Liver (tissue), 3 donors: ENCODE data around the gene DSTN.

ENCODE experiments used
- CTCF ChIP-seq: fragments of 150-350 bp; IDR thresholded peaks from 2 replicates; pipeline ENCODE4 v1.5.1; 2017; ENCODE audit warnings: improper control_type of control experiment, low read depth, low read length; ENCODE audit not compliant: missing input control
- EGR1 ChIP-seq, 2 donors: IDR thresholded peaks; 2 replicates each; pipeline ENCODE4 v1.6.1; 2016 to 2018; ENCODE audit warnings: antibody characterized with exemption in 2 of 2, low read depth in 2 of 2
- HNF4G ChIP-seq: IDR thresholded peaks from 2 replicates; pipeline ENCODE4 v1.6.1; 2016; ENCODE audit warnings: antibody characterized with exemption
- JUND ChIP-seq, 2 donors: IDR thresholded peaks; 2 replicates each; pipeline ENCODE4 v1.6.1; 2016; ENCODE audit warnings: antibody characterized with exemption in 2 of 2
- RAD21 ChIP-seq, 2 donors: IDR thresholded peaks; 2 replicates each; pipeline ENCODE4 v1.6.1; 2016; ENCODE audit warnings: antibody characterized with exemption in 2 of 2, mild to moderate bottlenecking in 2 of 2
- RXRA ChIP-seq, 2 donors: IDR thresholded peaks; 2 replicates each; pipeline ENCODE4 v1.6.1; 2017 to 2018; ENCODE audit warnings: antibody characterized with exemption in 2 of 2, mild to moderate bottlenecking in 1 of 2
- TAF1 ChIP-seq: conservative IDR thresholded peaks from 2 replicates; pipeline ENCODE4 v1.6.1; 2016; ENCODE audit warnings: antibody characterized with exemption, mild to moderate bottlenecking
- YY1 ChIP-seq: IDR thresholded peaks from 2 replicates; pipeline ENCODE4 v1.6.1; 2016; ENCODE audit warnings: antibody characterized with exemption, mild to moderate bottlenecking
- TF ChIP-seq, protein P1 (sequence below): IDR thresholded peaks from 2 replicates; pipeline ENCODE4 v1.6.1; 2016; ENCODE audit warnings: antibody characterized with exemption, mild to moderate bottlenecking
- TF ChIP-seq, protein P2 (sequence below): IDR thresholded peaks from 2 replicates; pipeline ENCODE4 v1.6.1; 2016; ENCODE audit warnings: antibody characterized with exemption
- donor health status: healthy.
- donor health status: healthy.

GRCh38 chr20:17549131-17549530 is 20.7 kb upstream of the DSTN start:
- no peak for TF ChIP-seq CTCF
- TF ChIP-seq, protein P1, sequence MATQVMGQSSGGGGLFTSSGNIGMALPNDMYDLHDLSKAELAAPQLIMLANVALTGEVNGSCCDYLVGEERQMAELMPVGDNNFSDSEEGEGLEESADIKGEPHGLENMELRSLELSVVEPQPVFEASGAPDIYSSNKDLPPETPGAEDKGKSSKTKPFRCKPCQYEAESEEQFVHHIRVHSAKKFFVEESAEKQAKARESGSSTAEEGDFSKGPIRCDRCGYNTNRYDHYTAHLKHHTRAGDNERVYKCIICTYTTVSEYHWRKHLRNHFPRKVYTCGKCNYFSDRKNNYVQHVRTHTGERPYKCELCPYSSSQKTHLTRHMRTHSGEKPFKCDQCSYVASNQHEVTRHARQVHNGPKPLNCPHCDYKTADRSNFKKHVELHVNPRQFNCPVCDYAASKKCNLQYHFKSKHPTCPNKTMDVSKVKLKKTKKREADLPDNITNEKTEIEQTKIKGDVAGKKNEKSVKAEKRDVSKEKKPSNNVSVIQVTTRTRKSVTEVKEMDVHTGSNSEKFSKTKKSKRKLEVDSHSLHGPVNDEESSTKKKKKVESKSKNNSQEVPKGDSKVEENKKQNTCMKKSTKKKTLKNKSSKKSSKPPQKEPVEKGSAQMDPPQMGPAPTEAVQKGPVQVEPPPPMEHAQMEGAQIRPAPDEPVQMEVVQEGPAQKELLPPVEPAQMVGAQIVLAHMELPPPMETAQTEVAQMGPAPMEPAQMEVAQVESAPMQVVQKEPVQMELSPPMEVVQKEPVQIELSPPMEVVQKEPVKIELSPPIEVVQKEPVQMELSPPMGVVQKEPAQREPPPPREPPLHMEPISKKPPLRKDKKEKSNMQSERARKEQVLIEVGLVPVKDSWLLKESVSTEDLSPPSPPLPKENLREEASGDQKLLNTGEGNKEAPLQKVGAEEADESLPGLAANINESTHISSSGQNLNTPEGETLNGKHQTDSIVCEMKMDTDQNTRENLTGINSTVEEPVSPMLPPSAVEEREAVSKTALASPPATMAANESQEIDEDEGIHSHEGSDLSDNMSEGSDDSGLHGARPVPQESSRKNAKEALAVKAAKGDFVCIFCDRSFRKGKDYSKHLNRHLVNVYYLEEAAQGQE, result no peak
- TF ChIP-seq YY1, result no peak
- TF ChIP-seq TAF1, result no peak
- TF ChIP-seq JUND (IDR thresholded peaks at IDR 0.05), result no peak
- no peak for TF ChIP-seq RXRA (IDR thresholded peaks at IDR 0.05)
- TF ChIP-seq HNF4G, result no peak
- no peak for TF ChIP-seq EGR1 (IDR thresholded peaks at IDR 0.05; ENCODE audit: low read depth in 2 of 2)
- TF ChIP-seq, protein P2, sequence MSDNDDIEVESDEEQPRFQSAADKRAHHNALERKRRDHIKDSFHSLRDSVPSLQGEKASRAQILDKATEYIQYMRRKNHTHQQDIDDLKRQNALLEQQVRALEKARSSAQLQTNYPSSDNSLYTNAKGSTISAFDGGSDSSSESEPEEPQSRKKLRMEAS, result no peak
- no peak for TF ChIP-seq RAD21 (IDR thresholded peaks at IDR 0.05)
